ENCODE measurements around the gene EMID1. TPM values are rescaled to one million over a fixed set of nuclear protein-coding genes. Genes with fewer than 3 reads are reported as not detected.
A peak's percentile ranks its signal among the peaks of the same experiment; 100 is the strongest.

Gene EMID1
- polyA plus RNA-seq, 1 experiment = 1.1 TPM

- DNase-seq (ENCODE audit: low read depth, low spot score) = no peak
- TF ChIP-seq CTCF (IDR thresholded peaks at IDR 0.05; ENCODE audit: low read depth, low read length) = no peak
- ChIA-PET POLR2A (no interaction called here), CTCF (no interaction called here)
- Histone ChIP-seq H3K9me3 (ENCODE audit: control insufficient read depth, insufficient read depth, low read length) (no peaks in the 10 kb centered on the region; the same call in 1 of the 2 replicates), H3K27me3 (ENCODE audit: control insufficient read depth, insufficient read depth, low read length) (peaks cover under 1% of the 10 kb centered on the region), H3K4me3 (ENCODE audit: low read depth, low read length) (peak overlapping the region; percentile 76; the same call in 1 of the 2 replicates), H3K27ac (ENCODE audit: low read depth, low read length) (peak overlapping the region; percentile 11)
Observed at GRCh38 chr22:29308148-29308790, 102.6 kb downstream of the EMID1 start.

GRCh38 chr22:29308791-29309262, 103.1 kb downstream of the EMID1 start:
- CTCF ChIA-PET = no interaction called here

More at GRCh38 chr22:29308791-29309262, 103.1 kb downstream of the EMID1 start:
- Histone ChIP-seq H3K27me3 (ENCODE audit: control insufficient read depth, insufficient read depth, low read length) (peaks cover 6% of the 10 kb centered on the region), H3K4me3 (ENCODE audit: low read depth, low read length) (no peak overlapping the region), H3K27ac (ENCODE audit: low read depth, low read length) (peak overlapping the region; percentile 11), H3K9me3 (ENCODE audit: control insufficient read depth, insufficient read depth, low read length) (peaks cover 5% of the 10 kb centered on the region; the same call in 1 of the 2 replicates)
- no peak for TF ChIP-seq CTCF (IDR thresholded peaks at IDR 0.05; ENCODE audit: low read depth, low read length)
- POLR2A ChIA-PET = no interaction called here
- DNase-seq (ENCODE audit: low read depth, low spot score) = no peak

Small RNA genes lying within 50 kb of the gene (small RNA-seq; reads per million reads assigned to genes)
- not detected for gene RNU6-1219P (ENCODE audit: insufficient read length, low read depth)

Other genes starting within 250 kb of the EMID1 start
- 0.11 and 0.12 TPM in 2 replicates for gene C22orf31, start 144.1 kb upstream of the EMID1 start, polyA plus RNA-seq (2011; rRNA removed)
- gene KREMEN1, start 132.9 kb upstream of the EMID1 start, polyA plus RNA-seq (2011; rRNA removed) = 5.9 and 7.5 TPM in 2 replicates
- gene RHBDD3, start 62.1 kb downstream of the EMID1 start, polyA plus RNA-seq (2011; rRNA removed) = 9.9 and 13.8 TPM in 2 replicates
- 146 and 185 TPM in 2 replicates for gene EWSR1, start 62.4 kb downstream of the EMID1 start, polyA plus RNA-seq (2011; rRNA removed)
- 4.5 and 5.2 TPM in 2 replicates for gene GAS2L1, start 100.8 kb downstream of the EMID1 start, polyA plus RNA-seq (2011; rRNA removed)
- not detected in 2 replicates for gene RASL10A, start 109.8 kb downstream of the EMID1 start, polyA plus RNA-seq (2011; rRNA removed)
- 54.1 and 63.7 TPM in 2 replicates for gene AP1B1, start 182.7 kb downstream of the EMID1 start, polyA plus RNA-seq (2011; rRNA removed)
- gene RFPL1, start 232.7 kb downstream of the EMID1 start, polyA plus RNA-seq (2011; rRNA removed) = not detected in 2 replicates